Measurements from ENCODE around the gene ETFDH.

DNA sequence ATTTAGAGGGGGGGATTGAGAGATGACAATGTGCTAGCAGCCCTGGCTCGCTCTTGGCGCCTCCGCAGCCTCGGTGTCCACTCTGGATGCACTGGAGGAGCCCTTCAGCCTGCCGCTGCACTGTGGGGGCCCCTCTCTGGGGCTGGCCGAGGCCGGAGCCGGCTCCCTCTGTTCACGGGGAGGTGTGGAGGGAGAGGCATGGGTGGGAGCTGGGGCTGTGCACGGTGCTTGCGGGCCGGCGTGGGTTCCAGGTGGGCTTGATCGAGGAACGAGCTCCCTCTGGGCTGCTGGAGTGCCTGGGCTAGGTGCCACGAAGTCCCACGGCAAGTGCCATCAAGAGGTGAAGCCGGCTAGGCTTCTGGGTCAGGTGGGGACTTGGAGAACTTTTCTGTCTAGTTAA lies 7.3 kb upstream of the ETFDH start:
- TF ChIP-seq, protein P1, sequence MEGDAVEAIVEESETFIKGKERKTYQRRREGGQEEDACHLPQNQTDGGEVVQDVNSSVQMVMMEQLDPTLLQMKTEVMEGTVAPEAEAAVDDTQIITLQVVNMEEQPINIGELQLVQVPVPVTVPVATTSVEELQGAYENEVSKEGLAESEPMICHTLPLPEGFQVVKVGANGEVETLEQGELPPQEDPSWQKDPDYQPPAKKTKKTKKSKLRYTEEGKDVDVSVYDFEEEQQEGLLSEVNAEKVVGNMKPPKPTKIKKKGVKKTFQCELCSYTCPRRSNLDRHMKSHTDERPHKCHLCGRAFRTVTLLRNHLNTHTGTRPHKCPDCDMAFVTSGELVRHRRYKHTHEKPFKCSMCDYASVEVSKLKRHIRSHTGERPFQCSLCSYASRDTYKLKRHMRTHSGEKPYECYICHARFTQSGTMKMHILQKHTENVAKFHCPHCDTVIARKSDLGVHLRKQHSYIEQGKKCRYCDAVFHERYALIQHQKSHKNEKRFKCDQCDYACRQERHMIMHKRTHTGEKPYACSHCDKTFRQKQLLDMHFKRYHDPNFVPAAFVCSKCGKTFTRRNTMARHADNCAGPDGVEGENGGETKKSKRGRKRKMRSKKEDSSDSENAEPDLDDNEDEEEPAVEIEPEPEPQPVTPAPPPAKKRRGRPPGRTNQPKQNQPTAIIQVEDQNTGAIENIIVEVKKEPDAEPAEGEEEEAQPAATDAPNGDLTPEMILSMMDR (IDR thresholded peaks at IDR 0.05) = no peak
- no peak for TF ChIP-seq POLR2A (IDR thresholded peaks at IDR 0.05)
